SK-N-MC (cell line): ENCODE measurements around the gene CEP104.

Experiments
- EZH2 ChIP-seq: fragments of 200-600 bp; sonication (generic); IDR thresholded peaks from one replicate; pipeline ENCODE4 v1.6.1; 2017; ENCODE audit warnings: antibody characterized with exemption
- POLR2AphosphoS5 ChIP-seq: IDR thresholded peaks from 2 replicates; pipeline ENCODE4 v1.6.1; 2012; ENCODE audit warnings: mild to moderate bottlenecking, low read depth, low read length, borderline replicate concordance

DNA sequence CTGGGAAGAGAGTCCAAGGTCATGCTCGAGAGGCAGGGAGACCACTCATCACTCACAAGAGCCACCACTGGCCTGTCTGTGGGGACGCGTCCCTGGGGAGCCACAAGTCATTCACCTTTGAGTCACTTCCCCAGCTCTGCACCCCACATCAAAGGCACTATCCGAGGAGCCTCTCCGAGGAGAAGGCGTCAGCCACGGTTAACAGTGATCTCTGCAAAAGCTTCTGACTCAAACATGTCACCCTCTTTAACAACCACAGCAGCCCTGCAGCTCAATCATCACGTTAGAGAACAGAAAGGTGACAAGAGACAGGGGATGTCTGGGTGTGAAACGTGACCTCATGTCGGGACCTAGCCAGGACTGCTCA lies 69.7 kb downstream of the CEP104 start:
- TF ChIP-seq EZH2 = no peak
- no peak for TF ChIP-seq POLR2AphosphoS5
